HepG2 (cell line): ENCODE measurements around the gene EGFLAM. TPM values are rescaled to one million over a fixed set of nuclear protein-coding genes. Genes with fewer than 3 reads are reported as not detected.

Experiments used
- DMAP1 ChIP-seq: IDR thresholded peaks from 2 replicates; pipeline ENCODE4 v1.6.1; 2016
- IRX3 ChIP-seq: sonication (generic); formaldehyde crosslinking; IDR thresholded peaks from 2 replicates; pipeline ENCODE4 v1.8.1; 2023; ENCODE audit warnings: mild to moderate bottlenecking, low read depth, missing genetic modification reagents, borderline replicate concordance
- KDM2A ChIP-seq: sonication (generic); formaldehyde crosslinking; IDR thresholded peaks from 2 replicates; pipeline ENCODE4 v1.4.0; 2020; ENCODE audit warnings: low read depth, missing genetic modification reagents, borderline replicate concordance
- ZC3H13 ChIP-seq: sonication (generic); formaldehyde crosslinking; IDR thresholded peaks from 2 replicates; pipeline ENCODE4 v1.8.1; 2023; ENCODE audit warnings: mild to moderate bottlenecking, missing genetic modification reagents, moderate library complexity
- ZFP1 ChIP-seq: IDR thresholded peaks from 2 replicates; pipeline ENCODE4 v1.6.1; 2016
- ZNF660 ChIP-seq: sonication (generic); formaldehyde crosslinking; IDR thresholded peaks from 2 replicates; pipeline ENCODE4 v1.5.1; 2020; ENCODE audit warnings: mild to moderate bottlenecking, low read depth, missing genetic modification reagents, borderline replicate concordance
- polyA plus RNA-seq, 8 experiments: library from polyadenylated mRNA; depleted of rRNA in 3 of 8; stranded (reverse) in 7 of 8; unstranded in 1 of 8; fragments of >200 nt; fragmentation: Illumina TruSeq in 4 of 8; extraction: Trizol in 4 of 8; gene quantifications; 2 replicates each; pipeline versions ENCODE4 v1.2.1 to v1.2.3, GENCODE V29; 2011 to 2016; ENCODE audit warnings: low read depth in 4 of 8, missing spikeins in 1 of 8, mixed read lengths in 1 of 8; ENCODE audit not compliant: insufficient read depth in 1 of 8
- total RNA-seq, 5 experiments: library from RNA; depleted of rRNA; stranded (reverse); fragments of >200 nt; fragmentation: Illumina TruSeq; extraction: Trizol; gene quantifications; 2 replicates each; pipeline ENCODE4 v1.2.3, GENCODE V29; 2016; ENCODE audit warnings: low read depth in 1 of 5
- TF ChIP-seq, protein P1 (sequence below), 2 experiments: fragments of 450-650 bp in 1 of 2; sonication (generic) in 1 of 2; formaldehyde crosslinking in 1 of 2; IDR thresholded peaks; 2 replicates each; pipeline versions ENCODE4 v1.6.1 to v1.8.0; 2016 to 2022; ENCODE audit warnings: antibody characterized with exemption in 1 of 2, mild to moderate bottlenecking in 1 of 2, missing genetic modification reagents in 1 of 2
- TF ChIP-seq, protein P2 (sequence below), 2 experiments: sonication (generic) in 1 of 2; formaldehyde crosslinking in 1 of 2; IDR thresholded peaks; 2 replicates each; pipeline versions ENCODE4 v1.6.1 to v1.9.0; 2014 to 2022; ENCODE audit warnings: antibody characterized with exemption in 1 of 2, borderline replicate concordance in 1 of 2, inconsistent platforms in 1 of 2, low read depth in 1 of 2, missing genetic modification reagents in 1 of 2
- TF ChIP-seq, protein P3 (sequence below): sonication (generic); formaldehyde crosslinking; IDR thresholded peaks from 2 replicates; pipeline ENCODE4 v1.4.0; 2020; ENCODE audit warnings: mild to moderate bottlenecking, missing genetic modification reagents, borderline replicate concordance
- TF ChIP-seq, protein P4 (sequence below): sonication (generic); formaldehyde crosslinking; IDR thresholded peaks from 2 replicates; pipeline ENCODE4 v1.8.0; 2022; ENCODE audit warnings: mild to moderate bottlenecking, missing genetic modification reagents

Gene EGFLAM
- total and polyA plus RNA-seq, 2 of the 13 experiments (the other 11 are each of a cell fraction or from before 2014, with no cell fraction given) = not detected

DNA sequence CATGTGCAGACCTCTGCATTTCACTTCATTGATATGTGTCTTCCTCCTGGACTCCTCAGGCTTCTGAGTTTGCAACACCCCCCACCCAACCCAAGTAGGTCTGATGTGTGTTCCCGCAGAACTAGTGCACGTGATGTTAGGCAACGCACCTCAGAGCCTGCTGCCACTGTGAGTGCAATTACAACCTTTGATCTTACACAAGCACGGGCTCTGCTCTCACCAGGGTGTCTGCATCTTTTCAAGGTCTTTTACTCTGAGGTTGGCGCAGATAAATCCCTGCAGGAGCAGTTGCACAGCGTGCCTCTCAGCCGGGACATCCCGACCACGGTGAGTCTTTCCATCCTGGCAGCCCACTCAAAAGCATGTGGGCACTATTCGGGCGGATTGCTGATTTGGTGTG lies 80.1 kb downstream of the EGFLAM start (continued):
- TF ChIP-seq, protein P1, sequence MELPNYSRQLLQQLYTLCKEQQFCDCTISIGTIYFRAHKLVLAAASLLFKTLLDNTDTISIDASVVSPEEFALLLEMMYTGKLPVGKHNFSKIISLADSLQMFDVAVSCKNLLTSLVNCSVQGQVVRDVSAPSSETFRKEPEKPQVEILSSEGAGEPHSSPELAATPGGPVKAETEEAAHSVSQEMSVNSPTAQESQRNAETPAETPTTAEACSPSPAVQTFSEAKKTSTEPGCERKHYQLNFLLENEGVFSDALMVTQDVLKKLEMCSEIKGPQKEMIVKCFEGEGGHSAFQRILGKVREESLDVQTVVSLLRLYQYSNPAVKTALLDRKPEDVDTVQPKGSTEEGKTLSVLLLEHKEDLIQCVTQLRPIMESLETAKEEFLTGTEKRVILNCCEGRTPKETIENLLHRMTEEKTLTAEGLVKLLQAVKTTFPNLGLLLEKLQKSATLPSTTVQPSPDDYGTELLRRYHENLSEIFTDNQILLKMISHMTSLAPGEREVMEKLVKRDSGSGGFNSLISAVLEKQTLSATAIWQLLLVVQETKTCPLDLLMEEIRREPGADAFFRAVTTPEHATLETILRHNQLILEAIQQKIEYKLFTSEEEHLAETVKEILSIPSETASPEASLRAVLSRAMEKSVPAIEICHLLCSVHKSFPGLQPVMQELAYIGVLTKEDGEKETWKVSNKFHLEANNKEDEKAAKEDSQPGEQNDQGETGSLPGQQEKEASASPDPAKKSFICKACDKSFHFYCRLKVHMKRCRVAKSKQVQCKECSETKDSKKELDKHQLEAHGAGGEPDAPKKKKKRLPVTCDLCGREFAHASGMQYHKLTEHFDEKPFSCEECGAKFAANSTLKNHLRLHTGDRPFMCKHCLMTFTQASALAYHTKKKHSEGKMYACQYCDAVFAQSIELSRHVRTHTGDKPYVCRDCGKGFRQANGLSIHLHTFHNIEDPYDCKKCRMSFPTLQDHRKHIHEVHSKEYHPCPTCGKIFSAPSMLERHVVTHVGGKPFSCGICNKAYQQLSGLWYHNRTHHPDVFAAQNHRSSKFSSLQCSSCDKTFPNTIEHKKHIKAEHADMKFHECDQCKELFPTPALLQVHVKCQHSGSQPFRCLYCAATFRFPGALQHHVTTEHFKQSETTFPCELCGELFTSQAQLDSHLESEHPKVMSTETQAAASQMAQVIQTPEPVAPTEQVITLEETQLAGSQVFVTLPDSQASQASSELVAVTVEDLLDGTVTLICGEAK (IDR thresholded peaks at IDR 0.05) = no peak
- TF ChIP-seq, protein P1 (CRISPR knock-in tag; IDR thresholded peaks at IDR 0.05) = no peak
- TF ChIP-seq, protein P2, sequence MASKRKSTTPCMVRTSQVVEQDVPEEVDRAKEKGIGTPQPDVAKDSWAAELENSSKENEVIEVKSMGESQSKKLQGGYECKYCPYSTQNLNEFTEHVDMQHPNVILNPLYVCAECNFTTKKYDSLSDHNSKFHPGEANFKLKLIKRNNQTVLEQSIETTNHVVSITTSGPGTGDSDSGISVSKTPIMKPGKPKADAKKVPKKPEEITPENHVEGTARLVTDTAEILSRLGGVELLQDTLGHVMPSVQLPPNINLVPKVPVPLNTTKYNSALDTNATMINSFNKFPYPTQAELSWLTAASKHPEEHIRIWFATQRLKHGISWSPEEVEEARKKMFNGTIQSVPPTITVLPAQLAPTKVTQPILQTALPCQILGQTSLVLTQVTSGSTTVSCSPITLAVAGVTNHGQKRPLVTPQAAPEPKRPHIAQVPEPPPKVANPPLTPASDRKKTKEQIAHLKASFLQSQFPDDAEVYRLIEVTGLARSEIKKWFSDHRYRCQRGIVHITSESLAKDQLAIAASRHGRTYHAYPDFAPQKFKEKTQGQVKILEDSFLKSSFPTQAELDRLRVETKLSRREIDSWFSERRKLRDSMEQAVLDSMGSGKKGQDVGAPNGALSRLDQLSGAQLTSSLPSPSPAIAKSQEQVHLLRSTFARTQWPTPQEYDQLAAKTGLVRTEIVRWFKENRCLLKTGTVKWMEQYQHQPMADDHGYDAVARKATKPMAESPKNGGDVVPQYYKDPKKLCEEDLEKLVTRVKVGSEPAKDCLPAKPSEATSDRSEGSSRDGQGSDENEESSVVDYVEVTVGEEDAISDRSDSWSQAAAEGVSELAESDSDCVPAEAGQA (IDR thresholded peaks at IDR 0.05; ENCODE audit: low read depth) = no peak
- TF ChIP-seq, protein P2 (CRISPR knock-in tag; IDR thresholded peaks at IDR 0.05; ENCODE audit: borderline replicate concordance) = no peak
- no peak for TF ChIP-seq ZC3H13 (CRISPR knock-in tag)
- TF ChIP-seq, protein P3, sequence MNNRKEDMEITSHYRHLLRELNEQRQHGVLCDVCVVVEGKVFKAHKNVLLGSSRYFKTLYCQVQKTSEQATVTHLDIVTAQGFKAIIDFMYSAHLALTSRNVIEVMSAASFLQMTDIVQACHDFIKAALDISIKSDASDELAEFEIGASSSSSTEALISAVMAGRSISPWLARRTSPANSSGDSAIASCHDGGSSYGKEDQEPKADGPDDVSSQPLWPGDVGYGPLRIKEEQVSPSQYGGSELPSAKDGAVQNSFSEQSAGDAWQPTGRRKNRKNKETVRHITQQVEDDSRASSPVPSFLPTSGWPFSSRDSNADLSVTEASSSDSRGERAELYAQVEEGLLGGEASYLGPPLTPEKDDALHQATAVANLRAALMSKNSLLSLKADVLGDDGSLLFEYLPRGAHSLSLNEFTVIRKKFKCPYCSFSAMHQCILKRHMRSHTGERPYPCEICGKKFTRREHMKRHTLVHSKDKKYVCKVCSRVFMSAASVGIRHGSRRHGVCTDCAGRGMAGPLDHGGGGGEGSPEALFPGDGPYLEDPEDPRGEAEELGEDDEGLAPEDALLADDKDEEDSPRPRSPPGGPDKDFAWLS (CRISPR knock-in tag) = no peak
- TF ChIP-seq, protein P4, sequence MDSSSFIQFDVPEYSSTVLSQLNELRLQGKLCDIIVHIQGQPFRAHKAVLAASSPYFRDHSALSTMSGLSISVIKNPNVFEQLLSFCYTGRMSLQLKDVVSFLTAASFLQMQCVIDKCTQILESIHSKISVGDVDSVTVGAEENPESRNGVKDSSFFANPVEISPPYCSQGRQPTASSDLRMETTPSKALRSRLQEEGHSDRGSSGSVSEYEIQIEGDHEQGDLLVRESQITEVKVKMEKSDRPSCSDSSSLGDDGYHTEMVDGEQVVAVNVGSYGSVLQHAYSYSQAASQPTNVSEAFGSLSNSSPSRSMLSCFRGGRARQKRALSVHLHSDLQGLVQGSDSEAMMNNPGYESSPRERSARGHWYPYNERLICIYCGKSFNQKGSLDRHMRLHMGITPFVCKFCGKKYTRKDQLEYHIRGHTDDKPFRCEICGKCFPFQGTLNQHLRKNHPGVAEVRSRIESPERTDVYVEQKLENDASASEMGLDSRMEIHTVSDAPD = no peak
- no peak for TF ChIP-seq ZFP1 (CRISPR knock-in tag)
- no peak for TF ChIP-seq KDM2A (CRISPR knock-in tag)
- no peak for TF ChIP-seq IRX3
- TF ChIP-seq DMAP1 = no peak
- no peak for TF ChIP-seq ZNF660
